Activated naive CD8-positive, alpha-beta T cell treated with anti-CD3 and anti-CD28 coated beads, Interleukin-2, amount 50 U/mL, for 24 hours (primary cell): Measurements from ENCODE around the gene UBE2Q1.
A peak's percentile ranks its signal among the peaks of the same experiment; 100 is the strongest.

Experiments
- ATAC-seq: fragments of 150-1000 bp; cut with Tn5 transposase; one replicate; pipeline ENCODE4 v1.10.0; 2021
- DNase-seq: peaks from one replicate; pipeline ENCODE4 v3.0.0; 2021
- H3K27ac Mint-ChIP-seq: one replicate; pipeline ENCODE4 v1.8.0; 2021; ENCODE audit warnings: mild to moderate bottlenecking, mixed read lengths
- H3K27me3 Mint-ChIP-seq: one replicate; pipeline ENCODE4 v1.8.0; 2021; ENCODE audit warnings: mixed read lengths
- H3K36me3 Mint-ChIP-seq: one replicate; pipeline ENCODE4 v1.8.0; 2021; ENCODE audit warnings: low read depth, mixed read lengths
- H3K4me1 Mint-ChIP-seq: one replicate; pipeline ENCODE4 v1.8.0; 2021; ENCODE audit warnings: mixed read lengths
- H3K4me3 Mint-ChIP-seq: one replicate; pipeline ENCODE4 v1.8.0; 2021; ENCODE audit warnings: mild to moderate bottlenecking, moderate library complexity, mixed read lengths
- H3K9me3 Mint-ChIP-seq: one replicate; pipeline ENCODE4 v1.8.0; 2021; ENCODE audit warnings: mixed read lengths

UBE2Q1 gene

GRCh38 chr1:154557939-154558719, at the start of gene UBE2Q1:
TSS of gene UBE2Q1 (minus strand) at chr1:154558662. CDS start at chr1:154558553, 109 bp downstream.
- Mint-ChIP-seq H3K4me3 (peak within 1 kb of the TSS; percentile 91), H3K4me1 (peaks cover 34% of the 10 kb centered on the region), H3K9me3 (no peaks in the 10 kb centered on the region), H3K27ac (peak within 1 kb of the TSS; percentile 92), H3K27me3 (no peaks in the 10 kb centered on the region), H3K36me3 (peaks cover 29% of the 10 kb centered on the region)
- peak; percentile 42 for DNase-seq
- no peak for ATAC-seq

DNA sequence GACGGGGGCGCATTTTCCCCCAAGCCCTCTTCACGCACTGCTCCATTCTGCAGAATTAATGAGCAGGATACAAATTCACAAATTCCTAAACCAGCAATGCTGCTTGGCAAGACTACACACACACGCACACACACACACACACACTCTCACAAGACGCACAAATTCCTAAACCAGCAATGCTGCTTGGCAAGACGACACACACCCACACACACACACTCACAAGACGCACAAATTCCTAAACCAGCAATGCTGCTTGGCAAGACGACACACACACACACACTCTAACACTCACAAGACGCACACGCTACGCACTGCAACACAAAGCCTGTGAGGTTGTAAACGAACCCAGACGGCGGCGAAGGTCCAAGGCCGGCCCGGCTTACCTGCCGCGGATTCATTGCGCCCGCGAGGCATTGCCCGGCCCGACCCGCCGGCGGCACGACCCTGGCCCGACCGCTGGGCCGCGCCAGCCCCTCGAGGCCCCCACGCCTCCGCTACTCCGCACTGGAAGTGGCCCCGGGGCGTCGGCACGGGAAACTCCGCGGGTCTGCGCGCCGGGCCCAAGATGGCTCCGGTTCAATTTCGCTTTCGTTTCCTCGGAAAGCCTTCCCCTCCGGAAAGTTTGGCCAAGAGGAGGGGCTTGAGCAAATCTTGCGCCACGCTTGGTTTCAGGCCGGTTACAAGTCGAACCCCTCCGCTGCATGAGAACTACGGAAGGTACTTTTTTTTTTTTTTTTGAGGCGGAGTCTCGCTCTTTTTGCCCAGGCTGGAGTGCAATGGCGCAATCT, 49.3 kb upstream of the UBE2Q1 start, which contains the start of gene ADAR:
ADAR (minus strand) TSS at position 578 of the 788 bp plus-strand sequence; CDS start at position 398, 180 bp downstream.
- Mint-ChIP-seq H3K4me3 (peak within 1 kb of the TSS; percentile 93), H3K27ac (peak within 1 kb of the TSS; percentile 98), H3K9me3 (no peaks in the 10 kb centered on the region), H3K36me3 (peaks cover 22% of the 10 kb centered on the region), H3K4me1 (peaks cover 81% of the 10 kb centered on the region), H3K27me3 (no peaks in the 10 kb centered on the region)
- DNase-seq = peak; percentile 90
- ATAC-seq = peak; percentile 72

DNA sequence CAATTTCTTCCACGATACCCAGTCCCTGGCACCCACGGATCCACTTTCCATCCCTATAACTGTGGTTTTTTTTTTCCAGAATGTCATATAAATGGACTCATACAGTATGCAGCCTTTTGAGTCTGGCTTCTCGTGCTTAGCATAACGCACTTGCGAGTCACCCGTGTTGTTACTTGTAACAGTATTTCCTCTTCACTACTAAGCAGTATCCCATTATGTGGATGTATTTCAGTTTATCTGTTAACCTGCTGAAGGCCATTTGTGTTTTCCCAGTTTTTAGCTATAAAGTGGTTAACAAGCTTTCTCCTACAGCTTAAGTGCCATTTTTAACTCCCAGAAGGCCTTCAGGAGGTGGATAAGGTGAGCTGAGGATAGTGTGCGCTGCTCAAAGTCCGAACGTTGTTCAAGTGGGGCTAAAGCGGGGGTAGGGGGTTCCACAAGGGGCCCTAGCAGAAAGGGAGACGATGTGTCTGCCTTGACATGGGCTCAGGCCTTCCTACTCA, 48.7 kb upstream of the UBE2Q1 start:
- Mint-ChIP-seq H3K4me3 (peak overlapping the region; percentile 93), H3K36me3 (peaks cover 22% of the 10 kb centered on the region), H3K4me1 (peaks cover 79% of the 10 kb centered on the region), H3K27me3 (no peaks in the 10 kb centered on the region), H3K27ac (peak overlapping the region; percentile 98), H3K9me3 (no peaks in the 10 kb centered on the region)
- ATAC-seq (peak; percentile 0), DNase-seq (no peak)

DNA sequence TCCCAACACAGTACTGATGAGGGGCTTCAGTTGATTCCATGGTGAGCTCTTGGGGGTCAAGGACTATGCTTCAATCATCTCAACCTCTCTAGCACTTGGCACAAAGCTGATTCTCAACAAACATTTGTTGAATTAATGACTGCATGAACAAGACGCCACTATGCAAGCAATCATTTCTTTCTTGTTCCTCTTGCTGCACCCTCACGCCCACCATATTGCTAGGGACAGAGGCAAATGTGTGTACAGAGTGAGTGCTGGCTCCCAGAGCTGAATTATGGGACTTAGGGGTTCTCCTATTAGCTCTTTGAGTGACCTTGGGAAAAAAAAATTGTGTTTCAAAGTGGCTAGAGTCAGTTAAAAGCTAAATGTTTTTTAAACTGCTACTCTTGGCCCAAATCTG, 47.1 kb upstream of the UBE2Q1 start:
- DNase-seq (no peak), ATAC-seq (no peak)
- H3K9me3 Mint-ChIP-seq = no peaks in the 10 kb centered on the region
- H3K4me1 Mint-ChIP-seq = peaks cover 80% of the 10 kb centered on the region
- peaks cover 33% of the 10 kb centered on the region for H3K36me3 Mint-ChIP-seq
- H3K27me3 Mint-ChIP-seq = no peaks in the 10 kb centered on the region
- peak overlapping the region; percentile 93 for H3K27ac Mint-ChIP-seq
- peak overlapping the region; percentile 93 for H3K4me3 Mint-ChIP-seq

DNA sequence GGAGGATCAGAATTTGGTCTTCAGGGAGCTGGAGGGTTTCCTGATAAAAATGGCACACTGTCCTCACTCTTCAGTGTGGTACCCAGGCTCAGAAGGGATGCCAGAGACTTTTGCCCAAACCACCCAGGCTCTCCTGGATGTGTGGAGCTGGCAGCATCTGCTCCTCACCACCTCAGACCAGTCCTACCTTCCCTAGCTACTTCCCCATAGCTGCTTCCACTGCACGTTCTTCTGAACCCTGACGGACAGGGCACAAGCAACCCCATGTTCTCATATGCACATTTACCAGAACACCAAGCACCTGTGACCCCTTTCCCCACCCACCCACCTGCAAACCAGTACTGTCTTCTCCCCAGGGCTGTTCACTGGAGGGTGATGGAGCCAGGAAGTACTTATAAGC, 44.9 kb upstream of the UBE2Q1 start:
- DNase-seq = no peak
- Mint-ChIP-seq H3K27ac (peak overlapping the region; percentile 93), H3K4me1 (peaks cover 77% of the 10 kb centered on the region), H3K4me3 (no peak overlapping the region), H3K27me3 (no peaks in the 10 kb centered on the region), H3K9me3 (no peaks in the 10 kb centered on the region), H3K36me3 (peaks cover 44% of the 10 kb centered on the region)
- ATAC-seq = no peak

- Mint-ChIP-seq H3K4me1 (peaks cover 51% of the 10 kb centered on the region), H3K9me3 (no peaks in the 10 kb centered on the region), H3K27ac (peak overlapping the region; percentile 41), H3K27me3 (no peaks in the 10 kb centered on the region), H3K4me3 (no peak overlapping the region), H3K36me3 (peaks cover 57% of the 10 kb centered on the region)
- ATAC-seq (no peak), DNase-seq (no peak)
Observed at GRCh38 chr1:154599658-154600057, 41.2 kb upstream of the UBE2Q1 start.

DNA sequence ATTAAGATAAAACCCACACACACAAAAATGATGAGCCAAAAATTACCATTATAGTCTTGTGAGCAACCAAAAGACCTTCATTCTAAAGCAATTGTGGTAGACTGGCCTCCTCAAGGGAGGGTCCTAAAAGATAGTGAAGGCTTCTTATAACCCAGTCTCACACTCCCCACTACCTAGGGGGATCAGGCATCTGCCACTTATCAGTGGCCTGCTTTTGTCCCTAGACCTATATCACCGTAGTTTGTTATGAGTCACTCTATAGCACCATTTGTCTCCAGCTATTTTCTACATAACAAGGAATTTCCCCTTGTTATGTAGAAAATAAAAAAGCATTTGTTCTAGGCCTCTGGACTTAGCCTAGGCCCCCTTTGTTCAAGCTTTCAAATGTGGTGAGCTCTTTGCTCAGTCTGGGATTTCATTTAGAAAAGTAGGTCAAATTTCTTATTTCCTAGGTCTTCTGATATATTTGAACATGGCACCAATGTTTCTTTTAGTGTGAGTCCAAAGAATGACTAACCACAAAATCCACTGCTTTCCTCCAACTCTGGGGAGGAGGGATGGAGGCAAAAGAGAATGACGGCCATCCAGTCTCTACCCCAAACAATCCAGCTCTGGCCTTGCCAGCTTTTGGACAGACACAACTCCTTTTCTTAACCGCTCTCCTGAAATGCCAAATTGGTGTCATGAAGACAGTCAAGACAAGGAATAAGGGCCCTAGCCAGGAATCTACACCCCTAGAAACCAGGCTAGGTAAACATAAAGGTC, 40.6 kb upstream of the UBE2Q1 start:
- no peak for DNase-seq
- Mint-ChIP-seq H3K27ac (peak overlapping the region; percentile 41), H3K36me3 (peaks cover 61% of the 10 kb centered on the region), H3K4me3 (no peak overlapping the region), H3K4me1 (peaks cover 45% of the 10 kb centered on the region), H3K9me3 (no peaks in the 10 kb centered on the region), H3K27me3 (no peaks in the 10 kb centered on the region)
- ATAC-seq = peak; percentile 37

GRCh38 chr1:154595621-154596020, 37.2 kb upstream of the UBE2Q1 start:
- ATAC-seq (no peak), DNase-seq (no peak)
- Mint-ChIP-seq H3K9me3 (no peaks in the 10 kb centered on the region), H3K4me1 (peaks cover 23% of the 10 kb centered on the region), H3K36me3 (peaks cover 67% of the 10 kb centered on the region), H3K4me3 (no peak overlapping the region), H3K27ac (no peak overlapping the region), H3K27me3 (no peaks in the 10 kb centered on the region)

DNA sequence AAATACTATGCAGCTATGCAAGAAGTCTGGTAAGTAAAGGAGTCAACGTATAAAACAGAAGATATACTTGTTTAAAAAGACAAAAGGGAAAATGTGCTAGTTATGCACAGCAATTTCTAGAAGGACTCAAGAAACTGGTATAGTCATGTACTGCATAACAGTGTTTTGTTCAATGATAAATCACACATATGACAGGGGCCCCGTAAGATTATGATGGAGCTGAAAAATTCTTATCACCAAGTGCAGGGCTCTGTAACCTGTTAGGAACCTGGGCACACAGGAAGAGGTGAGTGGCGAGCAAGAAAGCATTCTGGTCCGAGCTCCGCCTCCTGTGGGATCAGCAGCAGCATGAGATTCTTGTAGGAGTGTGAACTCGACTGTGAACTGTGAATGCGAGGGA, 36.3 kb upstream of the UBE2Q1 start:
- peaks cover 20% of the 10 kb centered on the region for H3K4me1 Mint-ChIP-seq
- DNase-seq = no peak
- H3K27me3 Mint-ChIP-seq = no peaks in the 10 kb centered on the region
- no peak for ATAC-seq
- no peak overlapping the region for H3K4me3 Mint-ChIP-seq
- H3K9me3 Mint-ChIP-seq = no peaks in the 10 kb centered on the region
- H3K36me3 Mint-ChIP-seq = peaks cover 68% of the 10 kb centered on the region
- H3K27ac Mint-ChIP-seq = no peak overlapping the region

DNA sequence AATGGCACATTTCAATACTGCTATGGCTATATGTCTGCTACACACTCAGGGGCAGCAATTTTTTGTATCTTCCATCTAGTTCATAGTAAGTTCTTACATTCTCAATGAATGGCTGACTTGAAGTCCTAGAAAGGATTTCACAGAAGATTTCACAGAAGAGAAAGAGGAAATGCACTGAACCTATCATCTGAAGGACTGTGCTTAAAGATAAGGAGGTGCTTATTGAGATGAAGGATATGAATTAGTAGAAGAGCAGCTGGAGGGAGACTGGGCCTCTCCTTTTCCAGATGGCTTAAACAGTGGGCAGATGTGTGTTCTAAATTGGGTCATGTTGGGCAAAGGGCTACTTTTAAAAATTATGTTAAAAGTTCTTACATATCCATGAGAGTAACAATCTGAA, 34.9 kb upstream of the UBE2Q1 start:
- DNase-seq (no peak), ATAC-seq (no peak)
- no peak overlapping the region for H3K4me3 Mint-ChIP-seq
- H3K27ac Mint-ChIP-seq = no peak overlapping the region
- no peaks in the 10 kb centered on the region for H3K27me3 Mint-ChIP-seq
- H3K36me3 Mint-ChIP-seq = peaks cover 69% of the 10 kb centered on the region
- H3K9me3 Mint-ChIP-seq = no peaks in the 10 kb centered on the region
- peaks cover 9% of the 10 kb centered on the region for H3K4me1 Mint-ChIP-seq

- Mint-ChIP-seq H3K27ac (peak overlapping the region; percentile 60), H3K36me3 (peaks cover 72% of the 10 kb centered on the region), H3K4me1 (peaks cover 9% of the 10 kb centered on the region), H3K9me3 (no peaks in the 10 kb centered on the region), H3K27me3 (no peaks in the 10 kb centered on the region), H3K4me3 (no peak overlapping the region)
- DNase-seq = no peak
- ATAC-seq = no peak
Observed at GRCh38 chr1:154591206-154591605, 32.7 kb upstream of the UBE2Q1 start.

GRCh38 chr1:154590756-154591155, 32.3 kb upstream of the UBE2Q1 start:
- H3K36me3 Mint-ChIP-seq = peaks cover 76% of the 10 kb centered on the region
- DNase-seq (no peak), ATAC-seq (no peak)
- no peaks in the 10 kb centered on the region for H3K27me3 Mint-ChIP-seq
- H3K9me3 Mint-ChIP-seq = no peaks in the 10 kb centered on the region
- peaks cover 9% of the 10 kb centered on the region for H3K4me1 Mint-ChIP-seq
- no peak overlapping the region for H3K27ac Mint-ChIP-seq
- H3K4me3 Mint-ChIP-seq = no peak overlapping the region

DNA sequence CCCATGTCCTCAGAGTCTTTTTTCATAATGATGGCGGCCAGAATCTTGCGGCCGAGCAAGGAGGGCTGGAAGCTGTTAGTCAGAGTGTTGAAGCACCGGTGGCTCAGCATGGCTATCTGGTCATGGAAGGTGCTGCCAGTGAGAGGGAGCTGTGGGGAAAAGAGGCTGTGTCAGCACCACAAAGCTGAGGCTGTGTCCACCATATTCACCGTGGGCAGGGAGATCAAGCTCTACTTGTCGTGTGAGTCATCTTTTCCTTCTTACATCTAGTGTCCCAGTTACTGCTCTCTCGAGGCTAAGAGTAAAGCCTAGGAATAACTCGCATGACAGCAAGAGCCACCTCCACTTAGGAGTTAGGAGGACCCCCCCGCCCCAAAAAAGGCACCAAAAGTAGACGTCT, 31.3 kb upstream of the UBE2Q1 start:
- peak; percentile 64 for ATAC-seq
- no peaks in the 10 kb centered on the region for H3K27me3 Mint-ChIP-seq
- H3K36me3 Mint-ChIP-seq = peaks cover 81% of the 10 kb centered on the region
- H3K4me1 Mint-ChIP-seq = peaks cover 9% of the 10 kb centered on the region
- H3K9me3 Mint-ChIP-seq = no peaks in the 10 kb centered on the region
- H3K4me3 Mint-ChIP-seq = no peak overlapping the region
- DNase-seq = no peak
- peak overlapping the region; percentile 72 for H3K27ac Mint-ChIP-seq

GRCh38 chr1:154586641-154587040, 28.2 kb upstream of the UBE2Q1 start:
- H3K4me3 Mint-ChIP-seq = no peak overlapping the region
- no peaks in the 10 kb centered on the region for H3K27me3 Mint-ChIP-seq
- ATAC-seq (no peak), DNase-seq (no peak)
- no peak overlapping the region for H3K27ac Mint-ChIP-seq
- no peaks in the 10 kb centered on the region for H3K9me3 Mint-ChIP-seq
- peaks cover 9% of the 10 kb centered on the region for H3K4me1 Mint-ChIP-seq
- H3K36me3 Mint-ChIP-seq = peaks cover 77% of the 10 kb centered on the region
